Measurements from ENCODE around the gene NADK. TPM values are rescaled to one million over a fixed set of nuclear protein-coding genes. Genes with fewer than 3 reads are reported as not detected.

NADK gene
- total RNA-seq, 1 experiment from 2014 or later: 107 TPM

DNA sequence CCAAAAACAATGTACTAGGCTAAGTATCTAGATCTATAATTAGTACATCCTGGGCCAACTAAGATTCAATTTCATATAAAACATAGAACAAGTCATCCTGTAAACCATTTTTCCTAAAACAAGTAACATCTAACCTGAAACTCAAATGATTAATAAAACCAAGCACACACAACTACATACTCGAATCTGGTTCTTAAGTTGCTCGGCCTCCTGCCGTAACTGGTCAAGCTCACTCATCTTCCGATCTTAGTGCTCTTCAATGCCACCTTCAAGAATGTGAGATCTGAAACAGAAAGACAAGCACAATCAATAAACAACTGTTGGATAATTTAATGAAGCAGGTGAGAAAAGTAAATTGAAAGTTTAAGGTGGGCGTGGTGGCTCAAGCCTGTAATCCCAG, 46.9 kb upstream of the NADK start:
- no peak overlapping the region for H3K4me3 Mint-ChIP-seq (ENCODE audit: unreplicated experiment)
- no peaks in the 10 kb centered on the region for H3K9me3 Mint-ChIP-seq (ENCODE audit: unreplicated experiment)
- intact Hi-C loops (cut with micrococcal nuclease): no loop called here
- ChIA-PET POLR2A (no interaction called here), CTCF (no interaction called here)
- DNase-seq (ENCODE audit: unreplicated experiment): no peak
- no peak overlapping the region for H3K27ac Mint-ChIP-seq (ENCODE audit: low read depth, unreplicated experiment)
- TF ChIP-seq, protein P1, sequence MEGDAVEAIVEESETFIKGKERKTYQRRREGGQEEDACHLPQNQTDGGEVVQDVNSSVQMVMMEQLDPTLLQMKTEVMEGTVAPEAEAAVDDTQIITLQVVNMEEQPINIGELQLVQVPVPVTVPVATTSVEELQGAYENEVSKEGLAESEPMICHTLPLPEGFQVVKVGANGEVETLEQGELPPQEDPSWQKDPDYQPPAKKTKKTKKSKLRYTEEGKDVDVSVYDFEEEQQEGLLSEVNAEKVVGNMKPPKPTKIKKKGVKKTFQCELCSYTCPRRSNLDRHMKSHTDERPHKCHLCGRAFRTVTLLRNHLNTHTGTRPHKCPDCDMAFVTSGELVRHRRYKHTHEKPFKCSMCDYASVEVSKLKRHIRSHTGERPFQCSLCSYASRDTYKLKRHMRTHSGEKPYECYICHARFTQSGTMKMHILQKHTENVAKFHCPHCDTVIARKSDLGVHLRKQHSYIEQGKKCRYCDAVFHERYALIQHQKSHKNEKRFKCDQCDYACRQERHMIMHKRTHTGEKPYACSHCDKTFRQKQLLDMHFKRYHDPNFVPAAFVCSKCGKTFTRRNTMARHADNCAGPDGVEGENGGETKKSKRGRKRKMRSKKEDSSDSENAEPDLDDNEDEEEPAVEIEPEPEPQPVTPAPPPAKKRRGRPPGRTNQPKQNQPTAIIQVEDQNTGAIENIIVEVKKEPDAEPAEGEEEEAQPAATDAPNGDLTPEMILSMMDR (IDR thresholded peaks at IDR 0.05; ENCODE audit: unreplicated experiment): no peak
- H3K27me3 Mint-ChIP-seq (ENCODE audit: insufficient read depth, unreplicated experiment): no peaks in the 10 kb centered on the region
- peaks cover 70% of the 10 kb centered on the region for H3K36me3 Mint-ChIP-seq (ENCODE audit: insufficient read depth, unreplicated experiment)
- H3K4me1 Mint-ChIP-seq (ENCODE audit: insufficient read depth, unreplicated experiment): no peaks in the 10 kb centered on the region
- BruUV-seq (replicated peaks): no TSS peak

- ChIA-PET CTCF (no interaction called here), POLR2A (interaction anchor here (0.5 kb wide), 1 partner anchor 90 kb away, joined by 4 read pairs; no protein-coding TSS in a partner anchor)
- Mint-ChIP-seq H3K27ac (ENCODE audit: low read depth, unreplicated experiment) (no peak overlapping the region), H3K4me1 (ENCODE audit: insufficient read depth, unreplicated experiment) (no peaks in the 10 kb centered on the region), H3K27me3 (ENCODE audit: insufficient read depth, unreplicated experiment) (no peaks in the 10 kb centered on the region), H3K36me3 (ENCODE audit: insufficient read depth, unreplicated experiment) (peaks cover 77% of the 10 kb centered on the region), H3K4me3 (ENCODE audit: unreplicated experiment) (no peak overlapping the region), H3K9me3 (ENCODE audit: unreplicated experiment) (no peaks in the 10 kb centered on the region)
- TF ChIP-seq, protein P1 (IDR thresholded peaks at IDR 0.05; ENCODE audit: unreplicated experiment): no peak
- no peak for DNase-seq (ENCODE audit: unreplicated experiment)
- no TSS peak for BruUV-seq (replicated peaks)
- intact Hi-C loops (cut with micrococcal nuclease): no loop called here
These were observed 41.5 kb upstream of the NADK start for GRCh38 chr1:1819762-1820161.

- Mint-ChIP-seq H3K9me3 (ENCODE audit: unreplicated experiment) (no peaks in the 10 kb centered on the region), H3K4me3 (ENCODE audit: unreplicated experiment) (no peak overlapping the region), H3K27me3 (ENCODE audit: insufficient read depth, unreplicated experiment) (no peaks in the 10 kb centered on the region), H3K36me3 (ENCODE audit: insufficient read depth, unreplicated experiment) (peaks cover 79% of the 10 kb centered on the region), H3K27ac (ENCODE audit: low read depth, unreplicated experiment) (peak overlapping the region; percentile 31), H3K4me1 (ENCODE audit: insufficient read depth, unreplicated experiment) (no peaks in the 10 kb centered on the region)
- no TSS peak for BruUV-seq (replicated peaks)
- ChIA-PET CTCF (no interaction called here), POLR2A (no interaction called here)
- DNase-seq (ENCODE audit: unreplicated experiment): no peak
- intact Hi-C loops (cut with micrococcal nuclease): no loop called here
- TF ChIP-seq, protein P1 (IDR thresholded peaks at IDR 0.05; ENCODE audit: unreplicated experiment): no peak
These were observed 39.0 kb upstream of the NADK start for GRCh38 chr1:1817221-1817620.

- H3K4me3 Mint-ChIP-seq (ENCODE audit: unreplicated experiment): no peak overlapping the region
- H3K9me3 Mint-ChIP-seq (ENCODE audit: unreplicated experiment): no peaks in the 10 kb centered on the region
- intact Hi-C loops (cut with micrococcal nuclease): no loop called here
- H3K27ac Mint-ChIP-seq (ENCODE audit: low read depth, unreplicated experiment): no peak overlapping the region
- no TSS peak for BruUV-seq (replicated peaks)
- no peak for DNase-seq (ENCODE audit: unreplicated experiment)
- POLR2A ChIA-PET: interaction anchor here (0.7 kb wide), 1 partner anchor 30 kb away, joined by 3 read pairs; no protein-coding TSS in a partner anchor
- H3K4me1 Mint-ChIP-seq (ENCODE audit: insufficient read depth, unreplicated experiment): no peaks in the 10 kb centered on the region
- H3K27me3 Mint-ChIP-seq (ENCODE audit: insufficient read depth, unreplicated experiment): no peaks in the 10 kb centered on the region
- CTCF ChIA-PET: no interaction called here
- TF ChIP-seq, protein P1 (IDR thresholded peaks at IDR 0.05; ENCODE audit: unreplicated experiment): no peak
- H3K36me3 Mint-ChIP-seq (ENCODE audit: insufficient read depth, unreplicated experiment): peaks cover 82% of the 10 kb centered on the region
These were observed 37.5 kb upstream of the NADK start for GRCh38 chr1:1815606-1816281.

All from MCF 10A (cell line).